ENCODE results near the gene SUPV3L1.

The SUPV3L1 gene

GRCh38 chr10:69202332-69202731 is 22.3 kb downstream of the SUPV3L1 start:
- Histone ChIP-seq H3K9ac (ENCODE audit: low read length) (no peak overlapping the region), H3K27ac (ENCODE audit: low read depth, low read length, poor library complexity, severe bottlenecking) (no peak overlapping the region), H4K20me1 (ENCODE audit: insufficient read depth, low read length) (no peaks in the 10 kb centered on the region), H3K4me3 (ENCODE audit: low read depth, low read length, poor library complexity, severe bottlenecking) (no peak overlapping the region), H2AFZ (ENCODE audit: low read length) (no peak overlapping the region), H3K36me3 (ENCODE audit: insufficient read depth, low read length) (peaks cover 71% of the 10 kb centered on the region), H3K9me3 (ENCODE audit: low read length) (no peaks in the 10 kb centered on the region), H3K79me2 (ENCODE audit: insufficient read depth, low read length) (no peaks in the 10 kb centered on the region), H3K4me1 (ENCODE audit: insufficient read depth, low read length, severe bottlenecking) (no peaks in the 10 kb centered on the region), H3K9me2 (ENCODE audit: low read depth, low read length) (no peaks in the 10 kb centered on the region), H3K27me3 (ENCODE audit: insufficient read depth, low read length) (no peaks in the 10 kb centered on the region), H3F3A (ENCODE audit: insufficient read depth, low read length) (0 out of 2 replicates have a peak, but pooled peaks cover 3% of the 10 kb centered on the region), H3K4me2 (ENCODE audit: low read length) (no peak overlapping the region)
- no peak for TF ChIP-seq EZH2 (IDR thresholded peaks at IDR 0.05; ENCODE audit: borderline replicate concordance, low read length)
- no peak for TF ChIP-seq CTCF (IDR thresholded peaks at IDR 0.05; ENCODE audit: low read length)

GRCh38 chr10:69208761-69209160 is 28.7 kb downstream of the SUPV3L1 start:
- Histone ChIP-seq H3K27me3 (ENCODE audit: insufficient read depth, low read length) (no peaks in the 10 kb centered on the region), H3K4me1 (ENCODE audit: insufficient read depth, low read length, severe bottlenecking) (no peaks in the 10 kb centered on the region), H3K4me3 (ENCODE audit: low read depth, low read length, poor library complexity, severe bottlenecking) (no peak overlapping the region), H3K4me2 (ENCODE audit: low read length) (no peak overlapping the region), H3K79me2 (ENCODE audit: insufficient read depth, low read length) (no peaks in the 10 kb centered on the region), H4K20me1 (ENCODE audit: insufficient read depth, low read length) (no peaks in the 10 kb centered on the region), H3F3A (ENCODE audit: insufficient read depth, low read length) (no peaks in the 10 kb centered on the region), H3K27ac (ENCODE audit: low read depth, low read length, poor library complexity, severe bottlenecking) (no peak overlapping the region), H3K36me3 (ENCODE audit: insufficient read depth, low read length) (peaks cover 52% of the 10 kb centered on the region), H3K9me3 (ENCODE audit: low read length) (no peaks in the 10 kb centered on the region), H2AFZ (ENCODE audit: low read length) (no peak overlapping the region), H3K9ac (ENCODE audit: low read length) (no peak overlapping the region), H3K9me2 (ENCODE audit: low read depth, low read length) (no peaks in the 10 kb centered on the region)
- TF ChIP-seq CTCF (IDR thresholded peaks at IDR 0.05; ENCODE audit: low read length) (no peak), EZH2 (IDR thresholded peaks at IDR 0.05; ENCODE audit: borderline replicate concordance, low read length) (no peak)

GRCh38 chr10:69209787-69210484 is 29.9 kb downstream of the SUPV3L1 start:
- Histone ChIP-seq H2AFZ (ENCODE audit: low read length) (no peak overlapping the region), H4K20me1 (ENCODE audit: insufficient read depth, low read length) (no peaks in the 10 kb centered on the region), H3K27me3 (ENCODE audit: insufficient read depth, low read length) (no peaks in the 10 kb centered on the region), H3K4me3 (ENCODE audit: low read depth, low read length, poor library complexity, severe bottlenecking) (no peak overlapping the region), H3K4me1 (ENCODE audit: insufficient read depth, low read length, severe bottlenecking) (no peaks in the 10 kb centered on the region), H3K9me3 (ENCODE audit: low read length) (peaks cover 5% of the 10 kb centered on the region; the same call in 1 of the 2 replicates), H3K9me2 (ENCODE audit: low read depth, low read length) (no peaks in the 10 kb centered on the region), H3K9ac (ENCODE audit: low read length) (no peak overlapping the region), H3K27ac (ENCODE audit: low read depth, low read length, poor library complexity, severe bottlenecking) (no peak overlapping the region), H3K79me2 (ENCODE audit: insufficient read depth, low read length) (no peaks in the 10 kb centered on the region), H3K36me3 (ENCODE audit: insufficient read depth, low read length) (peaks cover 42% of the 10 kb centered on the region), H3F3A (ENCODE audit: insufficient read depth, low read length) (no peaks in the 10 kb centered on the region), H3K4me2 (ENCODE audit: low read length) (no peak overlapping the region)
- no peak for TF ChIP-seq EZH2 (IDR thresholded peaks at IDR 0.05; ENCODE audit: borderline replicate concordance, low read length)

GRCh38 chr10:69211104-69211503 is 31.1 kb downstream of the SUPV3L1 start:
- no peak overlapping the region for H2AFZ ChIP-seq (ENCODE audit: low read length)
- H3K4me1 ChIP-seq (ENCODE audit: insufficient read depth, low read length, severe bottlenecking), result no peaks in the 10 kb centered on the region
- no peak overlapping the region for H3K4me2 ChIP-seq (ENCODE audit: low read length)
- H3K79me2 ChIP-seq (ENCODE audit: insufficient read depth, low read length), result no peaks in the 10 kb centered on the region
- peaks cover 33% of the 10 kb centered on the region for H3K36me3 ChIP-seq (ENCODE audit: insufficient read depth, low read length)
- H3K9me3 ChIP-seq (ENCODE audit: low read length), result peaks cover 5% of the 10 kb centered on the region; the same call in 1 of the 2 replicates
- no peak overlapping the region for H3K4me3 ChIP-seq (ENCODE audit: low read depth, low read length, poor library complexity, severe bottlenecking)
- H4K20me1 ChIP-seq (ENCODE audit: insufficient read depth, low read length), result no peaks in the 10 kb centered on the region
- no peak overlapping the region for H3K9ac ChIP-seq (ENCODE audit: low read length)
- no peak for TF ChIP-seq EZH2 (IDR thresholded peaks at IDR 0.05; ENCODE audit: borderline replicate concordance, low read length)
- no peak for TF ChIP-seq CTCF (IDR thresholded peaks at IDR 0.05; ENCODE audit: low read length)
- no peak overlapping the region for H3K27ac ChIP-seq (ENCODE audit: low read depth, low read length, poor library complexity, severe bottlenecking)
- H3K9me2 ChIP-seq (ENCODE audit: low read depth, low read length), result no peaks in the 10 kb centered on the region
- H3F3A ChIP-seq (ENCODE audit: insufficient read depth, low read length), result no peaks in the 10 kb centered on the region
- no peaks in the 10 kb centered on the region for H3K27me3 ChIP-seq (ENCODE audit: insufficient read depth, low read length)
